GM19455 (cell line): ENCODE results near the gene SCAMP3.
"Not testable (repeated sequence)": the region's sequence is repeated elsewhere in the genome, so short reads cannot be mapped to it uniquely, and the experiment has no call there.

Experiments
- ATAC-seq: cut with Tn5 transposase; IDR thresholded peaks from one replicate; pipeline ENCODE4 v1.9.1; 2021; ENCODE audit not compliant: unreplicated experiment

Gene SCAMP3

DNA sequence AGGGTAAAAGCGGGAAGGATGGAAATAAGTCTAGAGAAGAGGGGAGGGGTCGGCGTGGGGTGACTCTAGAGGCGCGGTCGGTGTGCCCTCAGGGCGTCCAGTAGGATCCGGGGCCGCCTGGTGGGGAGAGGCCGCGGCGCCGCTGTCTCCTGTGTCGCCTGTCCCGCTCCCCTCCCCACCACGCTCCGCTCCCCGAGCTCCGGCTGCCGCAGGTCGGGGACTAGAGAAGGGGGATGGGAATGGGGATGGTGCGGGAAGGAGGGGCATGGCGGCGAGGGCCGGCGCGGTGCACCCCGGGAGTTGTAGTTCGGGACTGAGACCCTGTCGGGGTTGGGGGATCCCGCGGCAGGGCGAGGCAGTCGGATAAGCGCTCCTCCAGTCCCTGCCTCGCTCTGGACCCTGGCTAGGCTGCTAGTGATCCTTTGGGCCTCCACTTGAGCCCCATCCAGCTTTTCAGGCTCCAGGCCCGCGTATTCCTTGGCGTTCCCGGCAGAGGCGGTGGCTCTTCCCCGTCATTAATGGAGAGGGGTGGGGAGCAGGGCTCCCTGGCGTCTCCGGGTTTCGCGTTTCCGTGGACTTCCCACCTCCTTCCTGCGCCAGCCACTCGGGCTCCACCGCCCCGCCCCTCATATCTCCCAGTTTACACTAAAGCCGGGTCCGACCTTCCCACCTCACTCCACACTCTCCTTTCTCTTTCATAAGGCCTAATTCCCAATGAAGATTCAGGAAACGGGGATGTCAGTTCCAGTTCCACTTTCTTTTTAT lies 6.7 kb downstream of the SCAMP3 start, which contains the start of gene ENTREP3:
Gene ENTREP3, minus strand, starts transcription at position 241 of the 765 bp plus-strand sequence. CDS start 606 bp downstream, outside the sequence.
- peak; percentile 64 for ATAC-seq

- no peak for ATAC-seq
Observed at GRCh38 chr1:155254714-155255242, 7.4 kb downstream of the SCAMP3 start.

- no peak for ATAC-seq
Observed at GRCh38 chr1:155254228-155254713, 7.9 kb downstream of the SCAMP3 start.

DNA sequence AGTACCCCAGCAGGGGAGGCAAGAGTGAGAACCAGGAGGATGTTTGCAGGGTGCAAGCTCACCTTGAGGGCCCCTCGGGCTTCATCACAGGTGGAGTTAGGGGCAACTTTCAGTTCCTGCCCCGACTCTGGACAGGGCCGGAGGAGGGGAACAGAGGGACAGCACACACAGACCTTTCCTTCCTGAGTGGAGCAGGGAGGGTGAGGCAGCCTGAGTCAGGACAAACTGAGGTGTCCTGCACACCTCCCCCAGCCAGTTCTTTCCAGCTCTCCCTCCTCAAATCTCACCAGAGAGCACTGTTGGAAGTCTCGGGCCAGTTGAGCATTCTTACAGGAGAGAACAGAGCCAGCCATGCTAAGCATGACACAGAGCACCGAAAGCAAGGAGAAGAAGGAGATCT lies 8.4 kb downstream of the SCAMP3 start:
- no peak for ATAC-seq

DNA sequence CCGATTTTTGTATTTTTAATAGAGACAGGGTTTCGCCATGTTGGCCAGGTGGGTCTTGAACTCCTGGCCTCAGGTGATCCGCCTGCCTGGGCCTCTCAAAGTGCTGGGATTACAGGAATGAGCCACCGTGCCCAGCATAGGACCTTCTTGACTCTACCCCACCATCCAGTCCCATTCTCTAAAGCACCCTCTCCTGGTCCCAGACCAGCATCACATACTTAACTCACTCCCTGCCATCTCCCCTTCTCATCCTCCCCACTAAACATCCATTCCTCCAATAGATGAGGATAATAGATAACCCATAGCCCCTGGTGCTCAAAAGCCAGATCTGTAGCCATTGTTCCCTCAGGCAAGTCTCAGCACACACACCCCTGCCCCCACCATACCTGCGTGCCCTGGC lies 9.0 kb downstream of the SCAMP3 start:
- no peak for ATAC-seq

GRCh38 chr1:155251566-155251965 lies 10.6 kb downstream of the SCAMP3 start:
- no peak for ATAC-seq

GRCh38 chr1:155250633-155251449 lies 11.3 kb downstream of the SCAMP3 start:
- peak; percentile 76 for ATAC-seq

DNA sequence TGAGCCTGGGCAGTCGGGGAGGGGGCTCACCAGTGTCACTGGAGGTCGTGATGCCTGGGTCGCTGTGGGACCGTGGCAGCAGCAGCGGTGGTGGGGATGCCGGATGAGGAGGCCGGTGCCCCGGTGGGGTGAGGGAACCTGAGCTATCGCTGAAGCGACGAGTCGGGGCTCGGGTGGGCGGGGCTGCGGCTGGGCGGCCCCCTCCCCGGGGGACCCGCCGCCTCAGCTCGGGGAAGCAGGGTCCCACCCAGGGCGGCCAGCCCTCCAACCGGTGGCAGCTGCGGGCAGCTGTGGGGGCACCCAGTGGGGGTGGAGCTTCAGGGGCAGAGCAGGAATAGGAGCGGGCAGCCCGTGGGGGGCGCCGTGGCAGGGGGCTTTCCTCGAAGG lies 11.9 kb downstream of the SCAMP3 start:
- ATAC-seq, result no peak

DNA sequence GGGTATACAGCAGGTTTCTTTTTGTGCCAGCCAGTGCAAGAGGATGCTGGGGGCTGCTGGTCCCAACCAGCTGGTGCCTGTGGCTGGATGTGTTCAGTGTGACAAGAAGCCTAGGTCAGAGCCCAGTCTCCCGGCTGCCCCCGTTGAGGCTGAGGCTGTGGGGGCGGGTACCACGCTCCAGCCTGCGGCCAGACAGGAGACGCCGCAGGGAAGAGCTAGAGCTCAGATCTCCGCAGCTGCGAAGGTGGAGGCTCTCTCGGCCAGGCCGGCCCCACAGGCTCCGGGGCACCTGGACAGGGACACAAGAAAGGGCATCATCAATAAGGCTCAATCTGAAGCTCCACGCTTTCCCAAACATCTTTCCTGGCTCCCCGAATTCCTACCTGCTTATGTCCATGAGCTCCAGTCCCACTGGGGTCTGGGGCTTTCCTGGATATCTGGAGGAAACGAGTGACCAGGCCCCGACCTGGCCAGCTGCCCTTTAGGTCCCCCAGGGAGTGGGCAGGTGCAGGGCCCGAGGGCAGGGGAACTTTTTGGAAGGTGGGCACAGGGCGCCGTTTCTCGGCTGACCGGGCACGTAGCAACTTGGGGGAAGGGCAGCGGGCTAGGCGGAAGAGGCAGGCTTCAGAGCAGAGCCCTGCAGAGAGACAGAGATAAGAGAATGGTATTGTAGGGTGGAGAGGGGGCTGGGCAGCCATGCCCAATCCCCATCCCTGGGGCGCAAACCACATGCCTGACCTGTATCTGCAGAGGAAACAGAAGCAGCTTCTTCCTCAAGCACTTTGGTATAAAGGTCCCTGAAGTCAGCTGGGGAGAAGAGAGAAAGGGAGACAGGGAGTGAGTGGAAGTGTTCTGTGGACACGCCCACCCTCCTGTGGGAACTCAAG lies 14.2 kb downstream of the SCAMP3 start:
- no peak for ATAC-seq

DNA sequence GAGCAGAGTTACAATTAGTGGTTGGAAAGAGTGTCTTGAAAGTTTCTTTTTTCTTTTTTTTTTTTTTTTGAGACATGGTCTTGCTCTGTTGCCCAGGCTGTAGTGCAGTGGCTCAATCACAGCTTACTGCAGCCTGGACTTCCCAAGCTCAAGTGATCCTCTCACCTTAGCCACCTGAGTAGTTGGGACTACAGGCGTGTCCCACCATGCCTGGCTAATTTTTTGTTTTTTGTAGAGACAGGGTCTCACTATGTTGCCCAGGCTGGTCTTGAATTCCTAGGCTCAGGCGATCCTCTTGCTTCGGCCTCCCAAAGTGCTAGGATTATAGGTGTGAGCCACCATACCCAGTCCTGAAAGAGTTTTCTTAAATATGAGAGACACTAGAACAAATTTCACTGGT lies 15.4 kb downstream of the SCAMP3 start:
- not testable (repeated sequence) for ATAC-seq

DNA sequence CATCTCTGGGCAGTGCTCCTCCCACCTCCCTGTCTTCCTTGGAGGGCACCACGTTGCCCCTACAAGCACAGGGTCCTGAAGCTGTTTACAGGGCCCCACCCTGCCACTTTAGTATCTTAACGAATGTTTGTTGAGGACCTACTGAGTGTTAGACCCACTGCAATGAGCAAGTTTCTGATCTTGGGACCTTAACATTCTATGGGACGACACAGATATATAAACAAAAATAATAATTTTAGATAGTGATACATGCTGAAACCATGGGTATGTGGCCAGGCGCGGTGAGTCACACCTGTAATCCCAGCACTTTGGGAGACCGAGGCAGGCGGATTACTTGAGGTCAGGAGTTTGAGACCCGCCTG lies 17.0 kb downstream of the SCAMP3 start:
- ATAC-seq, result no peak

GRCh38 chr1:155244368-155245162 lies 17.6 kb downstream of the SCAMP3 start:
- peak; percentile 82 for ATAC-seq

GRCh38 chr1:155242805-155243358 lies 19.3 kb downstream of the SCAMP3 start:
- no peak for ATAC-seq

GRCh38 chr1:155241841-155242264 lies 20.3 kb downstream of the SCAMP3 start:
- no peak for ATAC-seq

GRCh38 chr1:155241069-155241679 lies 21.0 kb downstream of the SCAMP3 start:
- no peak for ATAC-seq

GRCh38 chr1:155236451-155236850 lies 25.7 kb downstream of the SCAMP3 start:
- ATAC-seq, result no peak

DNA sequence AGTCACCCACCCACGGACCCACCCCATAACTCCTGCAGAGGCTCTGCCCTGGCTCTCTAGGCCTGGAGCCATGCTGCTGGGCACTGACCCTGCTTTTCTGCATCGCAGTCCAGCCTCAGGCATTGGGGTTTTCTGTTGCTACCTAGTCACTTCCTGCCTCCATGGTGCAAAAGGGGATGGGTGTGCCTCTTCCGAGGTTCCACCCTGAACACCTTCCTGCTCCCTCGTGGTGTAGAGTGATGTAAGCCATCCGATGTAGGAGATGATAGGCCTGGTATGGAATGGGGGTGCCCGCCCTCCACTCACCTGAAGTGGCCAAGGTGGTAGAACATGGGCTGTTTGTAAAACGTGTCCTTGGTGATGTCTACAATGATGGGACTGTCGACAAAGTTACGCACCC lies 26.8 kb downstream of the SCAMP3 start:
- not testable (repeated sequence) for ATAC-seq

DNA sequence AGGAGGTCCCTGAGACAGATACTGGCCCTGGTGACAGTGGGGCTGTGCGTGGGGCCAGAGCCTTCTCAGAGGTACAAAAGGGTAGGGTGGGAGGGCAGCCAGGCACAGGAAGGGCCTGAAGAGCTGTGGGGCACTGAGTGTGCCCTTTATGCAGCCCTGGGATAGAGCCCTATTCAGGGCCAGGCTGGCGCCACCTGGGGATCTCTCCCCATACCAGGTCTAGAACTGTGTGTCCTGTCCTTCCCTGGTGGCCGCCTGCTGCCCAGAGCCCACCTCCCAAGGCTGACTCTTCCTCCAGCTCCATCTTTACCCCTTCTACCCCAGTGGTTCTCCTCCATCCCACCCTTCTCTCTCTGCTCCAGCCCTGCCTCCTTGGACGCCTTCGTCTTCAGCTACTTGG lies 28.7 kb downstream of the SCAMP3 start:
- not testable (repeated sequence) for ATAC-seq
